ENCODE measurements around the gene SNX2. TPM values are rescaled to one million over a fixed set of nuclear protein-coding genes. Genes with fewer than 3 reads are reported as not detected.

SNX2 gene
- total and polyA plus RNA-seq, 4 donors = 25.5 to 57.0 (median 34.3) TPM

DNA sequence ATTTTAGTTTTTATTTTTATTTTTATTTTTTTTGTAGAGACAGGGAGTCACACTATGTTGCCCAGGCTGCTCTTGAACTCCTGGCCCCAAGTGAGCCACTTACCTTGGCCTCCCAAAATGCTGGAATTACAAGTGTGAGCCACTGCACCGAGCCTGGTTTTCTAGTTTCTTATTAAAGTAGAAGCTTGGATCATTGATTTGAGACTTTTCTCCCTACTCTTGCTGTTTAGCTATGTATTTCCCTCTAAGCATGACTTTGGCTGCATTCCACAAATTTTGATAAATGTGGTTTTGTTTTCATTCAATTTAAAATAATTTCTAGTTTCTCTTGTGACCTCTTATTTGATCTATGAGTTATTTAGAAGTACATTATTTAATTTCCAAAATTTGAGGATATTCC lies 10.4 kb downstream of the SNX2 start:
- no peak for DNase-seq (ENCODE audit: low spot score)
- H3K27me3 ChIP-seq (ENCODE audit: control insufficient read depth in 4 of 4, insufficient read depth in 4 of 4, low read length in 3 of 4) = no peaks in the 10 kb centered on the region
- H3K4me3 ChIP-seq (ENCODE audit: low read depth in 1 of 3, low read length in 3 of 3) = no peak overlapping the region
- WGBS = 97% methylated on average over 1 of the region's 1 CpG
- TF ChIP-seq RAD21 (IDR thresholded peaks at IDR 0.05) = no peak
- no peak for TF ChIP-seq REST (IDR thresholded peaks at IDR 0.05)
- no peak overlapping the region for H3K9ac ChIP-seq (ENCODE audit: low read depth in 1 of 2, low read length in 2 of 2)
- H3K9me3 ChIP-seq (ENCODE audit: control insufficient read depth in 4 of 4, low read length in 3 of 4) = no peaks in the 10 kb centered on the region
- no peak overlapping the region for H3K27ac ChIP-seq (ENCODE audit: low read depth in 1 of 2, low read length in 2 of 2)
- peaks cover 3 to 11% (median 3%) of the 10 kb centered on the region in 4 donors for H3K4me1 ChIP-seq (ENCODE audit: control insufficient read depth in 4 of 4, insufficient read depth in 4 of 4, low read length in 3 of 4)
- H3K36me3 ChIP-seq (ENCODE audit: control insufficient read depth in 4 of 4, insufficient read depth in 3 of 4, low read depth in 1 of 4, low read length in 3 of 4) = no peaks in the 10 kb centered on the region

DNA sequence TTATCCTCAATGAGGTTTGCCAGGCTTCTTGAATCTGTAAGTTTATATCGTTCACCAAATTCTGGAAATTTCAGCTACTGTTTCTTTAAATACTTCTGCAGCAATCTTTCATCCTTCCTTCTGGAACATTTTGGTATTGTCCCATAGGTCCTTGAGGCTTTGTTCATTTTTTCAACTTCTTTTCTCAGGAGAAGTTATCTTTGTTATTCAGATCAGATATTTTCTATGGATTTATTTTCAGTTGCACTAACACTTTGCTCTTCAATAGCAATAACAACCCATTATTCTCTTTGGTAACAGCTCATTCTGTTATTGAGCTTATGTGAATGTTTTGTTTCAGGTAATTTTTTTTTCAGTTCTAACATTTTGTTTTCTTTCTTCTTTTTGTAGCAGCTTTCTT lies 13.5 kb downstream of the SNX2 start:
- no peak for TF ChIP-seq NR2F2 (IDR thresholded peaks at IDR 0.05)
- TF ChIP-seq HNF4G (IDR thresholded peaks at IDR 0.05) = no peak
- TF ChIP-seq SP1 (IDR thresholded peaks at IDR 0.05) = no peak
- TF ChIP-seq FOXA2 (IDR thresholded peaks at IDR 0.05) = no peak
- no peak for TF ChIP-seq YY1 (IDR thresholded peaks at IDR 0.05)
- no peak for TF ChIP-seq CTCF (IDR thresholded peaks at IDR 0.05; ENCODE audit: low read depth, low read length, missing input control)
- TF ChIP-seq RAD21 (IDR thresholded peaks at IDR 0.05) = no peak
- no peak for TF ChIP-seq REST (IDR thresholded peaks at IDR 0.05)
- no peak overlapping the region for H3K4me3 ChIP-seq (ENCODE audit: low read depth in 1 of 3, low read length in 3 of 3)
- H3K36me3 ChIP-seq (ENCODE audit: control insufficient read depth in 4 of 4, insufficient read depth in 3 of 4, low read depth in 1 of 4, low read length in 3 of 4) = no peaks in the 10 kb centered on the region
- no peaks in the 10 kb centered on the region for H3K27me3 ChIP-seq (ENCODE audit: control insufficient read depth in 4 of 4, insufficient read depth in 4 of 4, low read length in 3 of 4)
- peaks cover 3 to 11% (median 3%) of the 10 kb centered on the region in 4 donors for H3K4me1 ChIP-seq (ENCODE audit: control insufficient read depth in 4 of 4, insufficient read depth in 4 of 4, low read length in 3 of 4)
- no peak overlapping the region for H3K9ac ChIP-seq (ENCODE audit: low read depth in 1 of 2, low read length in 2 of 2)
- H3K9me3 ChIP-seq (ENCODE audit: control insufficient read depth in 4 of 4, low read length in 3 of 4) = no peaks in the 10 kb centered on the region
- WGBS = 97% methylated on average over 1 of the region's 1 CpG
- H3K27ac ChIP-seq (ENCODE audit: low read depth in 1 of 2, low read length in 2 of 2) = no peak overlapping the region
- DNase-seq (ENCODE audit: low spot score) = no peak

GRCh38 chr5:122788996-122789395 lies 14.1 kb downstream of the SNX2 start:
- Histone ChIP-seq H3K9ac (ENCODE audit: low read depth in 1 of 2, low read length in 2 of 2) (no peak overlapping the region), H3K4me3 (ENCODE audit: low read depth in 1 of 3, low read length in 3 of 3) (no peak overlapping the region), H3K4me1 (ENCODE audit: control insufficient read depth in 4 of 4, insufficient read depth in 4 of 4, low read length in 3 of 4) (peaks cover 3 to 11% (median 3%) of the 10 kb centered on the region in 4 donors), H3K9me3 (ENCODE audit: control insufficient read depth in 4 of 4, low read length in 3 of 4) (no peaks in the 10 kb centered on the region), H3K36me3 (ENCODE audit: control insufficient read depth in 4 of 4, insufficient read depth in 3 of 4, low read depth in 1 of 4, low read length in 3 of 4) (no peaks in the 10 kb centered on the region), H3K27me3 (ENCODE audit: control insufficient read depth in 4 of 4, insufficient read depth in 4 of 4, low read length in 3 of 4) (no peaks in the 10 kb centered on the region), H3K27ac (ENCODE audit: low read depth in 1 of 2, low read length in 2 of 2) (no peak overlapping the region)
- TF ChIP-seq HNF4A (conservative IDR thresholded peaks at IDR 0.05) (peak in 1 of 2 donors; percentile 8), EGR1 (IDR thresholded peaks at IDR 0.05; ENCODE audit: low read depth in 2 of 2) (no peak)
- no peak for DNase-seq (ENCODE audit: low spot score)
